WERI-Rb-1 (cell line): Measurements from ENCODE around the gene SSBP3.

Source experiments
- DNase-seq: peaks from one replicate; pipeline ENCODE4 v3.0.0-alpha.2; 2020
- H3K27ac ChIP-seq: fragments of 250-450 bp; sonication (Bioruptor Pico); 2 replicates; pipeline ENCODE4 v1.5.1; 2020; ENCODE audit warnings: mild to moderate bottlenecking, moderate library complexity
- H3K27me3 ChIP-seq: fragments of 250-450 bp; sonication (Bioruptor Pico); 2 replicates; pipeline ENCODE4 v1.5.1; 2021; ENCODE audit warnings: mild to moderate bottlenecking, low read depth, moderate library complexity; ENCODE audit not compliant: insufficient read depth, severe bottlenecking
- H3K36me3 ChIP-seq: fragments of 250-450 bp; sonication (Bioruptor Pico); 2 replicates; pipeline ENCODE4 v1.5.1; 2020; ENCODE audit warnings: mild to moderate bottlenecking, moderate library complexity
- H3K4me3 ChIP-seq: 2 replicates; pipeline ENCODE4 v1.5.1; 2011; ENCODE audit warnings: low read depth, mild to moderate bottlenecking, control low read depth, low read length
- H3K9me3 ChIP-seq: fragments of 250-450 bp; sonication (Bioruptor Pico); 2 replicates; pipeline ENCODE4 v1.5.1; 2021; ENCODE audit warnings: mild to moderate bottlenecking, moderate library complexity; ENCODE audit not compliant: severe bottlenecking
- TF ChIP-seq, protein P1 (sequence below): IDR thresholded peaks from 2 replicates; pipeline ENCODE4 v1.5.1; 2011; ENCODE audit warnings: low read depth, mild to moderate bottlenecking, control low read depth, inconsistent platforms, low read length

SSBP3 gene

DNA sequence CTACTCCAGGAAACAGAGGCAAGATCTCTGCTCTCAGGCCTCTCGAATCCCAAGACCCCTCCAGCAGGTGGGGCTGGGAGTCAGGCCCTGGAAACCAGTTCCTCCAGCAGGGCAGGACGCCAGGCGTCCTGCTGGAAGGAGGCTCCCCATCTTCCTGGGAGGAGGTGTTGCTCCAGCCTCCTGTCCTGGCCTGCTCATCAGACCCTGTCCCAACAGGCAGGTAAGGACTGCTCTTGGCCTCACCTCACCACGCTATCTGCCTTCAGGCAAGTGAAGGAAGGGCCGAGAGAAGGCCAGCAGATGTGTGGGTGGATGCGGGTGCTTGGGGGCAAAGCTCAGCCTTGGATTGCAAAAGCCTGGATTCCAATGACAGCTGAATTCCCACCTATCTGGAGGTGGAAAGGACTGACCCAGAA, 82.9 kb downstream of the SSBP3 start:
- Histone ChIP-seq H3K9me3 (no peaks in the 10 kb centered on the region), H3K27ac (peak overlapping the region; percentile 100), H3K27me3 (no peaks in the 10 kb centered on the region), H3K36me3 (peaks cover 45% of the 10 kb centered on the region), H3K4me3 (no peak overlapping the region)
- DNase-seq: no peak
- TF ChIP-seq, protein P1, sequence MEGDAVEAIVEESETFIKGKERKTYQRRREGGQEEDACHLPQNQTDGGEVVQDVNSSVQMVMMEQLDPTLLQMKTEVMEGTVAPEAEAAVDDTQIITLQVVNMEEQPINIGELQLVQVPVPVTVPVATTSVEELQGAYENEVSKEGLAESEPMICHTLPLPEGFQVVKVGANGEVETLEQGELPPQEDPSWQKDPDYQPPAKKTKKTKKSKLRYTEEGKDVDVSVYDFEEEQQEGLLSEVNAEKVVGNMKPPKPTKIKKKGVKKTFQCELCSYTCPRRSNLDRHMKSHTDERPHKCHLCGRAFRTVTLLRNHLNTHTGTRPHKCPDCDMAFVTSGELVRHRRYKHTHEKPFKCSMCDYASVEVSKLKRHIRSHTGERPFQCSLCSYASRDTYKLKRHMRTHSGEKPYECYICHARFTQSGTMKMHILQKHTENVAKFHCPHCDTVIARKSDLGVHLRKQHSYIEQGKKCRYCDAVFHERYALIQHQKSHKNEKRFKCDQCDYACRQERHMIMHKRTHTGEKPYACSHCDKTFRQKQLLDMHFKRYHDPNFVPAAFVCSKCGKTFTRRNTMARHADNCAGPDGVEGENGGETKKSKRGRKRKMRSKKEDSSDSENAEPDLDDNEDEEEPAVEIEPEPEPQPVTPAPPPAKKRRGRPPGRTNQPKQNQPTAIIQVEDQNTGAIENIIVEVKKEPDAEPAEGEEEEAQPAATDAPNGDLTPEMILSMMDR: peak; percentile 30; the same call in 1 of the 2 replicates

DNA sequence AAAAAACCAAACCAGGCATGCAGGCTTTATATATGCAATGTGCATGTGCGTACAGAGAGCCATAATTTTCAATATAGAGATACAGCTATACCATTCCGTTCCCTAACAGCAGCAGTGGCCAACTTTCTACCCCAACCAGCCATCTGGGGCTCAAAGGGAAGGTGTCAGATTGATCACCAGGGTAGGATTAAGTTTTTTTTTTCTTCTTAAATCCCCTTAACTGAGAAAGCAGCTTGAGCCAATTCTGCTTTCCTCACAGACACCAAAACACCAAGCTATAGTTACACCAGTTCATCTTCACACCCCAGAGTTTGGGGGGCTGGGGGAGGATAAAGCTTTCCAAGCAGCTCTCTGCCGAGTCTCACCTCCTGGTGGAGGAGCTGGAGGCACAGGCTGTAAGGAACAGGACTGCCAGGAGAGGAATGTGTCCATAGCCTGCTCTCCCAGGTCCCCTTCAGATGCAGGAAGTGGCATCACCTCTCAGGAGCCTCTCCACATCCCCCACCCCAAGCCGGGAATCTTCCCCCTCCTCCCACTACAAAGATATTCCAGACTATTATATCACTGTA, 87.9 kb downstream of the SSBP3 start:
- H3K4me3 ChIP-seq: peak overlapping the region; percentile 6; the same call in 1 of the 2 replicates
- H3K9me3 ChIP-seq: no peaks in the 10 kb centered on the region
- peak overlapping the region; percentile 61 for H3K27ac ChIP-seq
- peak; percentile 84 for DNase-seq
- TF ChIP-seq, protein P1: 0 out of 2 replicates have a peak, but pooled peaks have one; percentile 11
- peaks cover 47% of the 10 kb centered on the region for H3K36me3 ChIP-seq
- H3K27me3 ChIP-seq: no peaks in the 10 kb centered on the region

DNA sequence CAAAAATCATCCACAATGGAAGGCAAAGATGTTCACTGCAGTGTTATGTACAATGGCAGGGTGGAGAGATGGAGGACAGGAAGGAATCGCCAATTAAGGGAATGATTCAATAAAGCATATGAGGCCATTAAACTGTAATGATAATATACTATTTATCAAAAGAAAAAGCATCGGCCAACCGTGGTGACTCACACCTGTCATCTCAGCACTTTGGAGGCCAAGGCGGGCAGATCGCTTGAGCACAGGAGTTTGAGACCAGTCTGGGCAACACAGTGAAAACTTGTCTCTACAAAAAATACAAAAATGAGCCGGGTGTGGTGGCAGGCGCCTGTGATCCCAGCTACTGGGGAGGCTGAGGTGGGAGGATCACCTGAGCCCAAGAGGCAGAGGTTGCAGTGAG, 89.1 kb downstream of the SSBP3 start:
- peaks cover 48% of the 10 kb centered on the region for H3K36me3 ChIP-seq
- TF ChIP-seq, protein P1: no peak
- peak overlapping the region; percentile 61 for H3K27ac ChIP-seq
- no peak for DNase-seq
- H3K9me3 ChIP-seq: no peaks in the 10 kb centered on the region
- no peak overlapping the region for H3K4me3 ChIP-seq
- H3K27me3 ChIP-seq: no peaks in the 10 kb centered on the region

DNA sequence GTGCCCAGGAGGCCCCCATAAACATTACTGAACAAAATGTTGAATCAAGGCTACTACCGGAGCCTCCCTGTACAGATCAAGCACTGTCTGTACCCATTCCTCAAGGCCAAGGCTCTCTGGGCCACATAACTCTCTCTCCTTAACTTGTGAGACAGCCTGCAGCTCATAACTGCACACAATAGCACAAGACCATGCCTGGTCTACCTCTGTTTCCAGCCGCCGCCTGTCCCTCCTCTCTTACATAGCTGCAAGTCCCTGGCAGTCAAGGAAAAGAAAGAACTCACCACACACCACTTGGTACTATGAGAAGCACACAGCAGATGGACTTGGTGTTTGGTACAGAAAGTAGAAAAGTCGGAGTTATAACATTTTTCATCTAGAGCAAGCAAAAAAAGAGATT, 91.1 kb downstream of the SSBP3 start:
- Histone ChIP-seq H3K27ac (peak overlapping the region; percentile 91), H3K27me3 (no peaks in the 10 kb centered on the region)

DNA sequence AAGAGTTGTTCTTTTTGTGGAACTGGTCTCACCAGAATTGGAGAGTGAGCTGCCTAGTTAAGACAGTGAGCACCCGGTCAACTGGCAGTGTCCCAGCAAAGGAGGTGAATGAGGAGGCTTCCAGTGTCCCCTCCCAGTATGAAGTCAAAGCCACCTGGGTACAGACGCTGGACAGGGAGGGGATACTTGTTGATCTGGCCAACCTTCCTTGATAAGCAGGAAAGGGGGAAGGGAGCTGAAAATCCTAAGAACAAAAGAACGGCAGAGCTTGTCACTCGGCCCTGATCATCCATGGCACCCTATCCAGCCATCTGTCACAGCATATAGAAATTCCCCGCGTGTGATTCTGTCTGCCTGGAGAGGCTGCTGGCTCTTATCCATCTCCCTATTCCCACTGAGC, 91.5 kb downstream of the SSBP3 start:
- TF ChIP-seq, protein P1: no peak
- H3K27ac ChIP-seq: peak overlapping the region; percentile 91
- no peaks in the 10 kb centered on the region for H3K27me3 ChIP-seq
- peaks cover 39% of the 10 kb centered on the region for H3K36me3 ChIP-seq
- peak; percentile 87 for DNase-seq
- peak overlapping the region; percentile 15 for H3K4me3 ChIP-seq
- H3K9me3 ChIP-seq: no peaks in the 10 kb centered on the region

More for the DNA sequence above, 91.1 kb downstream of the SSBP3 start:
- TF ChIP-seq, protein P1: no peak
- Histone ChIP-seq H3K36me3 (peaks cover 43% of the 10 kb centered on the region), H3K4me3 (peak overlapping the region; percentile 8), H3K9me3 (no peaks in the 10 kb centered on the region)
- DNase-seq: no peak

DNA sequence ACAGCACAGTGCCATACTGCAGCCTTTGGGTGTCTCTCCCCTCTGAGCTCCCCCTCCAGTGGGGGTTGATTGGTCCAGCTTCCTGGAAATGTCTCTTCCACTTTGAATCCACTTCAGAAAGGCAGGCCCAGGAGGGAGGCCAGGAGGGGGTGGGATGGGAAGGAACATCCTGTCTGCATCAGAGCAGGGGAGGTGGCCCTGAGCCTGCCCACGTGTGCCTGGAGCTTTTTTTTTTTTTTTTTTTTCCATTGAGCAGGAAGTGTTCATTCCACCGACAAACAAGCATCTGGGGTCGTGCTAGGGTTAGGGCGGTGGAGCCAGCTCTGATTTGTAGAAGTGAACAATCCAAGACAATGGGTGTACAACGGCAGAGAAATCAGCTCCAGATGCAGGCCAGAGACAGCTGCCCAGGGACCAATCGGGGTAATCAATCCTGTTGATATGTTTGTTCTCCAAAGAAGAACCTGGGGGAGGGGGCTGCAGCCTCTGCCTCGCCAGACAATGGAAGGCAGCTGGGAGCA, 93.3 kb downstream of the SSBP3 start:
- H3K36me3 ChIP-seq: peaks cover 47% of the 10 kb centered on the region
- H3K27me3 ChIP-seq: no peaks in the 10 kb centered on the region
- no peak overlapping the region for H3K4me3 ChIP-seq
- H3K27ac ChIP-seq: peak overlapping the region; percentile 91
- no peaks in the 10 kb centered on the region for H3K9me3 ChIP-seq
- TF ChIP-seq, protein P1: no peak
- DNase-seq: no peak
